GM12873 (cell line): Measurements from ENCODE around the gene MYO7A.

Experiments used
- CTCF ChIP-seq: IDR thresholded peaks from 2 replicates; pipeline ENCODE4 v1.5.1; 2012; ENCODE audit warnings: low read depth, mild to moderate bottlenecking, moderate library complexity, low read length, control low read depth; ENCODE audit not compliant: insufficient read depth; ENCODE audit errors: missing control alignments

MYO7A gene

GRCh38 chr11:77151804-77152509 lies 23.9 kb downstream of the MYO7A start:
- no peak for TF ChIP-seq CTCF

GRCh38 chr11:77152846-77153245 lies 24.8 kb downstream of the MYO7A start:
- TF ChIP-seq CTCF: no peak

- TF ChIP-seq CTCF: no peak
These were observed 25.5 kb downstream of the MYO7A start for GRCh38 chr11:77153276-77154185.

- no peak for TF ChIP-seq CTCF
These were observed 26.5 kb downstream of the MYO7A start for GRCh38 chr11:77154381-77155081.

GRCh38 chr11:77155082-77155475 lies 27.0 kb downstream of the MYO7A start:
- TF ChIP-seq CTCF: no peak

- no peak for TF ChIP-seq CTCF
These were observed 27.6 kb downstream of the MYO7A start for GRCh38 chr11:77155556-77156130.
